GM12892 (cell line): Measurements from ENCODE around the gene MYO1E.

Experiments
- POLR2A ChIP-seq: IDR thresholded peaks from 2 replicates; pipeline ENCODE4 v1.6.1; 2011; ENCODE audit warnings: low read depth, low read length, control low read depth
- POLR2AphosphoS5 ChIP-seq: IDR thresholded peaks from 2 replicates; pipeline ENCODE4 v1.6.1; 2011; ENCODE audit warnings: low read depth, low read length, control low read depth
- TAF1 ChIP-seq: IDR thresholded peaks from 2 replicates; pipeline ENCODE4 v1.6.1; 2011; ENCODE audit warnings: low read depth, mild to moderate bottlenecking, control low read depth, low read length, borderline replicate concordance

DNA sequence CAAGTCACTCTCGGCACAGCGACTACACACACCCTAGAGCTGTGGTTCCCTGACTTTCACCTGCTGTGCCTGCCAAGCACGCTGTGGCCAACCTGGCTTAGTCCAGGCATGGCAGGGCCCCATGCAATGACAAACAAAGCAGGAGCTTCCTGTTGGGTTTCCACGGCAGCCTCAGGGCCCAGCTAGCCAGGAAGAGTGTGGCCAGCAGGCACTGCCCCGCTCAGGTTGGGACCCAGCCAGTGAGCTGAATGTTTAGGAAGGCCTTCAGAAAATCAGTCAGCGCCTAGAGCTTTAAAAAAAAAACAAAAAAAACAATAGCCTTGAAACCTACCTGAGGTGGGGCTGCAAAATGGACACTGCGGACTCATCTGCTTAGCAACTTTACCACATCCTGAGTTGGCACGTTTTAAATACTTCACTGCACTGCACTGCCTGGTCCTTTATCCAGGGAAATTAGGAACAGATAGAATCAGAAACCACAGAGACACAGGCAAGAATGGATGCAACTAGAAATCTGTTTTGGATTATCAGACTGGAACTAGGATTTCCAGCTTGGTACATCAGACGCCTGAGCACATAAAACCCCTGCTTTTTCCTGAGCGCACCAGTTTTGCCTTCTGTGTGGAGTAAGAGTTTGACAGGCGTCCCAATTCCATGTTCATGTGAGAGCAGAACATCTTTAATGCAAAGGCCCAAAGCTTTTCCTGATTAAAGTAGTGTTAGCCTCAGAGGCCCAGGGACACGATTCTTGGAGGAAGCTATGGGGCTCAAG, 202.2 kb downstream of the MYO1E start:
- TF ChIP-seq POLR2AphosphoS5 (no peak), POLR2A (no peak), TAF1 (no peak)
